ENCODE data around the gene TUBB. TPM values are rescaled to one million over a fixed set of nuclear protein-coding genes. Genes with fewer than 3 reads are reported as not detected.

TUBB gene
- total and polyA plus RNA-seq, 2 donors (not counting 1 experiment from before 2014, with no cell fraction given) = 102 to 295 TPM

DNA sequence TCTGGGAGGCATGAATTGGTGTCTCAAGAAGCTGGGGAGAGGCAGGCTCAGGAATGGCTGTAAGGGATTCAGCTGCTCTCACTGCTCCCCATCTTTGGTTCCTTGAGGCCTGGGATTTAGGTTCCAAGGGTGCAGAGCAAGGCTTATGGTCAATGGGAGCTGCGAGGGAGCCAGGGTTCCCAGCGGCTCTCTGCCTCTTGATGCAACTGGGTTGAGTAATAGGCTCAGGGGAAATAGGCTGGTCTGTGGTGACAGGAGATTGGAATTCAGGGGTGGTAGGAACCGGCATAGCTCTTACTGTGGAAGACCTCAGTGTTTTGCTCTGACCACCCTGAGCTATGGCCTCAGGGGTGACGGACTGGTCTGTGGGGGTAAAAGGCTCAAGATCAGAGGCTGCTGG lies 16.3 kb upstream of the TUBB start:
- ChIA-PET POLR2A (interaction anchor here (0.6 kb wide), 2 partner anchors 13 to 105 kb away, joined by 3 to 7 read pairs; partner anchors contain the start of gene MDC1), CTCF (interaction anchor here (0.5 to 4.1 kb wide), 4 partner anchors 8 to 25 kb away, joined by 3 to 15 read pairs (median 4); no protein-coding TSS in a partner anchor)
- no peak overlapping the region for H3K27ac Mint-ChIP-seq
- no peaks in the 10 kb centered on the region for H3K4me1 Mint-ChIP-seq
- H3K4me3 Mint-ChIP-seq = no peak overlapping the region
- H3K27ac ChIP-seq (ENCODE audit: low read length in 2 of 2) = no peak overlapping the region
- WGBS (ENCODE audit: insufficient coverage) = 96% methylated on average over 4 of the region's 4 CpGs
- H3K4me2 ChIP-seq (replicated peaks; ENCODE audit: low read depth, low read length, poor library complexity, severe bottlenecking) = no peak overlapping the region
- no peaks in the 10 kb centered on the region for H3K9me3 ChIP-seq (ENCODE audit: control extremely low read depth in 1 of 3, control insufficient read depth in 2 of 3, insufficient read depth in 1 of 3, low read length in 2 of 3)
- H3K79me2 ChIP-seq (ENCODE audit: control insufficient read depth, insufficient read depth, low read length) = peaks cover 5% of the 10 kb centered on the region
- no peak overlapping the region for H3K4me3 ChIP-seq (ENCODE audit: control extremely low read depth in 1 of 5, extremely low read depth in 1 of 5, insufficient read depth in 1 of 5, low read depth in 2 of 5, low read length in 4 of 5)
- peaks cover 0 to 37% of the 10 kb centered on the region in 2 experiments for H3K36me3 ChIP-seq (replicated peaks in 1 of 2; ENCODE audit: control extremely low read depth in 1 of 2, control insufficient read depth in 1 of 2, extremely low read depth in 1 of 2, insufficient read depth in 2 of 2, low read length in 1 of 2)
- no peaks in the 10 kb centered on the region for H3K9me3 Mint-ChIP-seq (ENCODE audit: insufficient read depth)
- H4K20me1 ChIP-seq (ENCODE audit: control insufficient read depth, insufficient read depth, low read length, poor library complexity, severe bottlenecking) = no peaks in the 10 kb centered on the region
- no peaks in the 10 kb centered on the region for H3K27me3 ChIP-seq (replicated peaks in 1 of 4; ENCODE audit: control extremely low read depth in 1 of 4, control insufficient read depth in 3 of 4, insufficient read depth in 4 of 4, low read length in 3 of 4)
- H3K27me3 Mint-ChIP-seq = no peaks in the 10 kb centered on the region
- H3K9ac ChIP-seq (ENCODE audit: low read length) = no peak overlapping the region
- TF ChIP-seq EZH2 (IDR thresholded peaks at IDR 0.05; ENCODE audit: borderline replicate concordance, insufficient read depth, low read depth, low read length, poor library complexity, severe bottlenecking) (no peak), CTCF (IDR thresholded peaks at IDR 0.05) (no peak)
- no peak for DNase-seq
- no peak for ATAC-seq (ENCODE audit: low read depth)
- intact Hi-C loops (cut with micrococcal nuclease) = no loop called here
- no peaks in the 10 kb centered on the region for H3K4me1 ChIP-seq (ENCODE audit: control insufficient read depth in 2 of 2, insufficient read depth in 2 of 2, low read length in 2 of 2)
- H2AFZ ChIP-seq (ENCODE audit: insufficient read depth, low read depth, low read length, poor library complexity, severe bottlenecking) = no peak overlapping the region

- intact Hi-C loops (cut with micrococcal nuclease) = no loop called here
- WGBS (ENCODE audit: insufficient coverage) = 100% methylated on average over 4 of the region's 4 CpGs
These were observed 14.5 kb upstream of the TUBB start for GRCh38 chr6:30705620-30706019.

More at GRCh38 chr6:30705620-30706019, 14.5 kb upstream of the TUBB start:
- H3K9me3 ChIP-seq (ENCODE audit: control extremely low read depth in 1 of 3, control insufficient read depth in 2 of 3, insufficient read depth in 1 of 3, low read length in 2 of 3) = no peaks in the 10 kb centered on the region
- no peak overlapping the region for H2AFZ ChIP-seq (ENCODE audit: insufficient read depth, low read depth, low read length, poor library complexity, severe bottlenecking)
- ChIA-PET POLR2A (no interaction called here), CTCF (interaction anchor here (1.8 to 4.1 kb wide), 2 partner anchors 17 to 27 kb away, joined by 4 to 15 read pairs; no protein-coding TSS in a partner anchor)
- no peak for DNase-seq
- Mint-ChIP-seq H3K4me1 (no peaks in the 10 kb centered on the region), H3K9me3 (ENCODE audit: insufficient read depth) (no peaks in the 10 kb centered on the region), H3K4me3 (no peak overlapping the region), H3K27ac (no peak overlapping the region), H3K27me3 (no peaks in the 10 kb centered on the region)
- no peak for ATAC-seq (ENCODE audit: low read depth)
- H4K20me1 ChIP-seq (ENCODE audit: control insufficient read depth, insufficient read depth, low read length, poor library complexity, severe bottlenecking) = no peaks in the 10 kb centered on the region
- H3K27me3 ChIP-seq (replicated peaks in 1 of 4; ENCODE audit: control extremely low read depth in 1 of 4, control insufficient read depth in 3 of 4, insufficient read depth in 4 of 4, low read length in 3 of 4) = no peaks in the 10 kb centered on the region
- no peak overlapping the region for H3K4me2 ChIP-seq (replicated peaks; ENCODE audit: low read depth, low read length, poor library complexity, severe bottlenecking)
- H3K4me1 ChIP-seq (ENCODE audit: control insufficient read depth in 2 of 2, insufficient read depth in 2 of 2, low read length in 2 of 2) = no peaks in the 10 kb centered on the region
- H3K9ac ChIP-seq (ENCODE audit: low read length) = no peak overlapping the region
- H3K27ac ChIP-seq (ENCODE audit: low read length in 2 of 2) = no peak overlapping the region
- peaks cover 5% of the 10 kb centered on the region for H3K79me2 ChIP-seq (ENCODE audit: control insufficient read depth, insufficient read depth, low read length)
- H3K4me3 ChIP-seq (ENCODE audit: control extremely low read depth in 1 of 5, extremely low read depth in 1 of 5, insufficient read depth in 1 of 5, low read depth in 2 of 5, low read length in 4 of 5) = no peak overlapping the region
- TF ChIP-seq CTCF (IDR thresholded peaks at IDR 0.05) (no peak), EZH2 (IDR thresholded peaks at IDR 0.05; ENCODE audit: borderline replicate concordance, insufficient read depth, low read depth, low read length, poor library complexity, severe bottlenecking) (no peak)
- peaks cover 3 to 45% of the 10 kb centered on the region in 2 experiments for H3K36me3 ChIP-seq (replicated peaks in 1 of 2; ENCODE audit: control extremely low read depth in 1 of 2, control insufficient read depth in 1 of 2, extremely low read depth in 1 of 2, insufficient read depth in 2 of 2, low read length in 1 of 2)

All from B cell (primary cell).